ENCODE results near the gene MFAP5. TPM values are rescaled to one million over a fixed set of nuclear protein-coding genes. Genes with fewer than 3 reads are reported as not detected.

MFAP5 gene
- polyA plus RNA-seq, 1 of the 3 experiments (the other 2 are of a cell fraction), result 19.1 TPM

GRCh38 chr12:8695116-8695515, 32.5 kb upstream of the MFAP5 start:
- Histone ChIP-seq H3K9me3 (no peaks in the 10 kb centered on the region), H3K4me3 (ENCODE audit: low read depth in 2 of 2, low read length in 1 of 2) (no peak overlapping the region), H3K79me2 (ENCODE audit: insufficient read depth) (peaks cover 16% of the 10 kb centered on the region), H4K20me1 (ENCODE audit: insufficient read depth) (peaks cover 16% of the 10 kb centered on the region), H3K27me3 (ENCODE audit: insufficient read depth) (no peaks in the 10 kb centered on the region), H3K27ac (ENCODE audit: low read depth in 2 of 2, low read length in 1 of 2) (no peak overlapping the region), H3K36me3 (replicated peaks in 1 of 2; ENCODE audit: control insufficient read depth in 1 of 2, insufficient read depth in 2 of 2, low read length in 1 of 2) (peaks cover 0 to 3% of the 10 kb centered on the region in 2 experiments), H3K9ac (no peak overlapping the region), H3F3A (replicated peaks; ENCODE audit: insufficient read depth) (peaks cover 20% of the 10 kb centered on the region), H2AFZ (ENCODE audit: low read depth) (no peak overlapping the region), H3K9me2 (no peaks in the 10 kb centered on the region), H3K4me2 (no peak overlapping the region), H3K4me1 (ENCODE audit: control insufficient read depth in 1 of 2, insufficient read depth in 2 of 2, low read depth in 1 of 2, low read length in 1 of 2) (peaks cover 9 to 16% of the 10 kb centered on the region in 2 experiments; a peak in 3 of 4 replicates)
- no peak for TF ChIP-seq GATA2 (CRISPR knock-in tag; IDR thresholded peaks at IDR 0.05)
- TF ChIP-seq IRF3 (IDR thresholded peaks at IDR 0.05; ENCODE audit: low read depth, low read length), result no peak
- TF ChIP-seq RXRA (IDR thresholded peaks at IDR 0.05; ENCODE audit: borderline replicate concordance, low read depth), result no peak
- TF ChIP-seq FOSL2 (IDR thresholded peaks at IDR 0.05; ENCODE audit: borderline replicate concordance, low read depth), result no peak
- TF ChIP-seq CTCF (IDR thresholded peaks at IDR 0.05), result no peak
- no peak for TF ChIP-seq TEAD4 (IDR thresholded peaks at IDR 0.05; ENCODE audit: borderline replicate concordance, insufficient read depth)
- no peak for TF ChIP-seq SMC3 (IDR thresholded peaks at IDR 0.05; ENCODE audit: low read depth, low read length)
- TF ChIP-seq EP300 (IDR thresholded peaks at IDR 0.05; ENCODE audit: borderline replicate concordance in 1 of 2, low read depth in 1 of 2, low read length in 1 of 2), result no peak
- TF ChIP-seq MEF2A (IDR thresholded peaks at IDR 0.05; ENCODE audit: borderline replicate concordance, low read depth), result no peak
- WGBS (ENCODE audit: low lambda C conversion rate), result 88% methylated on average over 10 of the region's 10 CpGs
- ChIA-PET POLR2A (no interaction called here), CTCF (interaction anchor here (0.8 to 1.5 kb wide), 3 partner anchors 12 to 195 kb away, joined by 3 to 5 read pairs (median 4); no protein-coding TSS in a partner anchor)
- DNase-seq, result no peak

GRCh38 chr12:8692573-8692972, 29.9 kb upstream of the MFAP5 start:
- Histone ChIP-seq H2AFZ (ENCODE audit: low read depth) (peak overlapping the region; percentile 81), H3K9me3 (no peaks in the 10 kb centered on the region), H3K4me2 (peak overlapping the region; percentile 53), H3F3A (replicated peaks; ENCODE audit: insufficient read depth) (peaks cover 29% of the 10 kb centered on the region), H3K27me3 (ENCODE audit: insufficient read depth) (no peaks in the 10 kb centered on the region), H3K36me3 (replicated peaks in 1 of 2; ENCODE audit: control insufficient read depth in 1 of 2, insufficient read depth in 2 of 2, low read length in 1 of 2) (no peaks in the 10 kb centered on the region), H3K4me1 (ENCODE audit: control insufficient read depth in 1 of 2, insufficient read depth in 2 of 2, low read depth in 1 of 2, low read length in 1 of 2) (peaks cover 9 to 11% of the 10 kb centered on the region in 2 experiments; a peak in 3 of 4 replicates), H3K9me2 (no peaks in the 10 kb centered on the region), H3K4me3 (ENCODE audit: low read depth in 2 of 2, low read length in 1 of 2) (no peak overlapping the region), H3K9ac (peak overlapping the region; percentile 22; the same call in 1 of the 2 replicates), H3K27ac (ENCODE audit: low read depth in 2 of 2, low read length in 1 of 2) (peak overlapping the region; percentile 49 to 78; a peak in 3 of 4 replicates), H4K20me1 (ENCODE audit: insufficient read depth) (no peaks in the 10 kb centered on the region), H3K79me2 (ENCODE audit: insufficient read depth) (no peaks in the 10 kb centered on the region)
- ChIA-PET POLR2A (no interaction called here), CTCF (interaction anchor here (1.5 to 2.8 kb wide), 2 partner anchors 131 to 198 kb away, joined by 6 to 11 read pairs; no protein-coding TSS in a partner anchor)
- peak; percentile 56 for DNase-seq
- 28% methylated on average over 5 of the region's 5 CpGs for WGBS (ENCODE audit: low lambda C conversion rate)
- TF ChIP-seq TCF12 (IDR thresholded peaks at IDR 0.05), result peak; percentile 10; the same call in 1 of the 2 replicates
- peak; percentile 28; the same call in 1 of the 2 replicates for TF ChIP-seq TAF1 (IDR thresholded peaks at IDR 0.05; ENCODE audit: borderline replicate concordance, low read depth, low read length)
- TF ChIP-seq SMC3 (IDR thresholded peaks at IDR 0.05; ENCODE audit: low read depth, low read length), result no peak
- TF ChIP-seq RFX5 (IDR thresholded peaks at IDR 0.05; ENCODE audit: low read length), result no peak
- TF ChIP-seq POLR2AphosphoS5 (IDR thresholded peaks at IDR 0.05; ENCODE audit: low read depth, low read length), result peak; percentile 47
- TF ChIP-seq CHD2 (IDR thresholded peaks at IDR 0.05; ENCODE audit: low read length, partially characterized antibody), result no peak
- TF ChIP-seq CTCF (IDR thresholded peaks at IDR 0.05), result no peak
- no peak for TF ChIP-seq FOSL2 (IDR thresholded peaks at IDR 0.05; ENCODE audit: borderline replicate concordance, low read depth)
